GM12878 (cell line): ENCODE data around the gene PIP4K2B.

Experiments used
- ATF7 ChIP-seq: fragments of 450-650 bp; IDR thresholded peaks from 2 replicates; pipeline ENCODE4 v1.6.1; 2016; ENCODE audit warnings: low read depth, mild to moderate bottlenecking
- CEBPB ChIP-seq, 2 experiments: fragments of 150-350 bp in 1 of 2; IDR thresholded peaks; 2 replicates each; pipeline ENCODE4 v1.6.1; 2012 to 2014; ENCODE audit warnings: low read depth in 2 of 2, low read length in 2 of 2, borderline replicate concordance in 1 of 2, inconsistent platforms in 1 of 2
- CTCF ChIP-seq, 3 experiments: IDR thresholded peaks in 2 of 3; conservative IDR thresholded peaks in 1 of 3; 2 replicates each; pipeline ENCODE4 v1.5.1; 2011; ENCODE audit warnings: low read depth in 3 of 3, low read length in 3 of 3, mild to moderate bottlenecking in 3 of 3, control low read depth in 2 of 3, moderate library complexity in 2 of 3, inconsistent platforms in 1 of 3, mixed read lengths in 1 of 3; ENCODE audit not compliant: control insufficient read depth in 2 of 3, insufficient read depth in 1 of 3; ENCODE audit errors: extremely low read depth in 1 of 3
- ELK1 ChIP-seq: IDR thresholded peaks from 2 replicates; pipeline ENCODE4 v1.6.1; 2012; ENCODE audit warnings: low read depth, low read length, improper control_type of control experiment
- NFYA ChIP-seq: IDR thresholded peaks from 2 replicates; pipeline ENCODE4 v1.6.1; 2011; ENCODE audit warnings: low read depth, mild to moderate bottlenecking, low read length, improper control_type of control experiment, borderline replicate concordance
- NR2C2 ChIP-seq: IDR thresholded peaks from 2 replicates; pipeline ENCODE4 v1.6.1; 2011; ENCODE audit warnings: borderline replicate concordance, low read depth; ENCODE audit not compliant: control insufficient read depth, insufficient read length
- POLR2A ChIP-seq: IDR thresholded peaks from 2 replicates; pipeline ENCODE4 v1.6.1; 2011; ENCODE audit warnings: low read depth, mild to moderate bottlenecking, low read length
- TCF7 ChIP-seq: IDR thresholded peaks from 2 replicates; pipeline ENCODE4 v1.6.1; 2014; ENCODE audit warnings: antibody characterized with exemption, borderline replicate concordance

- TF ChIP-seq TCF7, result no peak
- TF ChIP-seq NR2C2, result no peak
- no peak for TF ChIP-seq NFYA
- no peak for TF ChIP-seq CTCF (IDR thresholded peaks at IDR 0.05 in 2 of 3, conservative IDR thresholded peaks at IDR 0.05 in 1 of 3; ENCODE audit: control insufficient read depth in 2 of 3, extremely low read depth in 1 of 3, insufficient read depth in 1 of 3, low read depth in 3 of 3, low read length in 3 of 3)
- TF ChIP-seq ELK1, result no peak
- TF ChIP-seq ATF7, result no peak
- TF ChIP-seq POLR2A, result no peak
- TF ChIP-seq CEBPB (IDR thresholded peaks at IDR 0.05; ENCODE audit: borderline replicate concordance in 1 of 2, low read depth in 2 of 2, low read length in 2 of 2), result no peak
These were observed 45.0 kb upstream of the PIP4K2B start for GRCh38 chr17:38844261-38844757.
